ENCODE measurements around the gene BOD1. TPM values are rescaled to one million over a fixed set of nuclear protein-coding genes. Genes with fewer than 3 reads are reported as not detected.

The BOD1 gene
- total and polyA plus RNA-seq, 2 of the 8 experiments (the other 6 are each of a cell fraction or from before 2014, with no cell fraction given): 107 to 149 TPM

DNA sequence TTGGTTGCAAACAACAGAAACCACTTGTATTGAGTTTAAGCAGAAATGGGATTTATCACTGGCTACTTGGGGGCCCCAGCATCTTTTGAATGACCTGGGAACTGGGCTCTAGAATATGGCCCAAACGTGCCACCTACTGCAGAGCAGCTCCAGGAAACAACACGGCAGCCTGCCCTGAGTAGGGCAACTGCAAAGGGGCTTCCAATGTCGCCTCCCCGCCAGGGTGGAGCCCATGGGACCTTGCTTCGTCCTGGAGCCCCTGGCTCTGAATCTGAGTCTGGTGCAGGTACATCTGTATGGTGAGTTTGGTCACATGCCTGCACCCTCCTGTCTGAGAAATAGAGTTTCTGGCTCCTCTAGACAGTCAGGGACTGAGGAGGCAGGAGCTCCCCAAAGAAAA is 38.6 kb downstream of the BOD1 start:
- Histone ChIP-seq H3K4ac (replicated peaks; ENCODE audit: insufficient read length, low read depth, low read length) (no peak overlapping the region), H4K20me1 (replicated peaks in 1 of 2; ENCODE audit: control insufficient read depth in 1 of 2, insufficient read depth in 2 of 2, low read length in 2 of 2) (no peaks in the 10 kb centered on the region), H2BK12ac (ENCODE audit: low read depth, low read length) (no peak overlapping the region), H3K36me3 (ENCODE audit: control insufficient read depth in 2 of 4, insufficient read depth in 4 of 4, low read length in 3 of 4) (no peaks in the 10 kb centered on the region), H4K91ac (replicated peaks; ENCODE audit: insufficient read length, low read length) (no peak overlapping the region), H3K23me2 (ENCODE audit: low read depth, low read length) (no peaks in the 10 kb centered on the region), H3K23ac (ENCODE audit: insufficient read length) (no peak overlapping the region), H4K8ac (ENCODE audit: extremely low read depth, insufficient read depth, low read length) (no peak overlapping the region), H3K56ac (replicated peaks; ENCODE audit: insufficient read length, low read depth, low read length) (no peak overlapping the region), H3K27me3 (replicated peaks in 1 of 4; ENCODE audit: control insufficient read depth in 3 of 4, extremely low read depth in 1 of 4, insufficient read depth in 3 of 4, low read length in 3 of 4) (peaks cover 0 to 2% (median 0%) of the 10 kb centered on the region in 4 experiments; a peak in 2 of 7 replicates), H3K18ac (ENCODE audit: extremely low read depth, low read length) (no peak overlapping the region), H3K9me3 (ENCODE audit: insufficient read depth in 2 of 2, low read depth in 1 of 2, low read length in 1 of 2) (peaks cover 4 to 10% of the 10 kb centered on the region in 2 experiments; a peak in 3 of 4 replicates), H4K5ac (ENCODE audit: insufficient read length, low read depth, low read length) (no peak overlapping the region), H2AFZ (ENCODE audit: low read length) (no peak overlapping the region), H3K14ac (ENCODE audit: insufficient read length) (no peak overlapping the region), H2BK120ac (replicated peaks; ENCODE audit: low read depth, low read length) (no peak overlapping the region), H3K4me2 (ENCODE audit: insufficient read depth in 1 of 2, low read depth in 2 of 2, low read length in 2 of 2) (no peak overlapping the region), H2BK20ac (ENCODE audit: low read length) (no peak overlapping the region), H3K79me2 (ENCODE audit: control insufficient read depth in 1 of 2, insufficient read depth in 2 of 2, low read length in 2 of 2) (no peaks in the 10 kb centered on the region), H2BK5ac (ENCODE audit: low read depth, low read length) (no peak overlapping the region), H3K4me3 (ENCODE audit: extremely low read depth in 1 of 4, insufficient read depth in 2 of 4, low read depth in 3 of 4, low read length in 4 of 4) (no peak overlapping the region), H3K9ac (replicated peaks in 1 of 4; ENCODE audit: extremely low read depth in 1 of 4, low read depth in 3 of 4, low read length in 3 of 4) (no peak overlapping the region), H3K4me1 (replicated peaks in 1 of 4; ENCODE audit: control insufficient read depth in 3 of 4, insufficient read depth in 4 of 4, low read length in 3 of 4) (peaks cover 0 to 7% (median 3%) of the 10 kb centered on the region in 4 experiments; a peak in 5 of 7 replicates), H2BK15ac (ENCODE audit: low read length) (no peak overlapping the region), H3K27ac (ENCODE audit: low read depth, low read length) (no peak overlapping the region), H2AK5ac (ENCODE audit: low read depth, low read length) (no peak overlapping the region), H3K79me1 (ENCODE audit: low read depth, low read length) (no peaks in the 10 kb centered on the region)
- FAIRE-seq (no peak), DNase-seq (ENCODE audit: low read depth in 1 of 2, low spot score in 2 of 2) (no peak)
- POLR2A ChIA-PET (ENCODE audit: partially characterized antibody): interaction anchor here (1.6 kb wide), 1 partner anchor 250 kb away, joined by 5 read pairs; the partner anchor contains the start of gene STC2
- 82% methylated on average over 5 of the region's 5 CpGs; no CpG with 5 or more reads in 1 of the 2 experiments for WGBS, 2 experiments (ENCODE audit: extremely low coverage in 1 of 2, insufficient coverage in 1 of 2, insufficient read length in 1 of 2, insufficient replicate concordance in 2 of 2, low coverage in 1 of 2, low lambda C conversion rate in 2 of 2, missing lambda C conversion rate in 1 of 2)
- no peak for TF ChIP-seq PHF8 (conservative IDR thresholded peaks at IDR 0.05; ENCODE audit: low read depth, low read length)
- TF ChIP-seq TEAD4 (IDR thresholded peaks at IDR 0.05; ENCODE audit: low read depth, low read length): no peak
- TF ChIP-seq JUN (IDR thresholded peaks at IDR 0.05; ENCODE audit: low read depth, low read length): no peak
- no peak for TF ChIP-seq NRF1 (IDR thresholded peaks at IDR 0.05; ENCODE audit: low read depth, low read length)
- TF ChIP-seq POLR2AphosphoS5 (IDR thresholded peaks at IDR 0.05; ENCODE audit: low read depth, low read length): no peak
- TF ChIP-seq, protein P1, sequence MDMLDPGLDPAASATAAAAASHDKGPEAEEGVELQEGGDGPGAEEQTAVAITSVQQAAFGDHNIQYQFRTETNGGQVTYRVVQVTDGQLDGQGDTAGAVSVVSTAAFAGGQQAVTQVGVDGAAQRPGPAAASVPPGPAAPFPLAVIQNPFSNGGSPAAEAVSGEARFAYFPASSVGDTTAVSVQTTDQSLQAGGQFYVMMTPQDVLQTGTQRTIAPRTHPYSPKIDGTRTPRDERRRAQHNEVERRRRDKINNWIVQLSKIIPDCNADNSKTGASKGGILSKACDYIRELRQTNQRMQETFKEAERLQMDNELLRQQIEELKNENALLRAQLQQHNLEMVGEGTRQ (IDR thresholded peaks at IDR 0.05; ENCODE audit: low read length): no peak
- TF ChIP-seq EP300 (IDR thresholded peaks at IDR 0.05; ENCODE audit: borderline replicate concordance in 1 of 2, low read depth in 2 of 2, low read length in 2 of 2): no peak
- TF ChIP-seq SIN3A (conservative IDR thresholded peaks at IDR 0.05 in 1 of 2, IDR thresholded peaks at IDR 0.05 in 1 of 2; ENCODE audit: low read depth in 1 of 2, low read length in 2 of 2): no peak
- TF ChIP-seq BCL11A (IDR thresholded peaks at IDR 0.05; ENCODE audit: low read depth in 2 of 2, low read length in 2 of 2): no peak
- CTCF ChIA-PET (ENCODE audit: partially characterized antibody): interaction anchor here (0.6 to 2.7 kb wide), 4 partner anchors 8 to 284 kb away, joined by 3 to 9 read pairs (median 8); no protein-coding TSS in a partner anchor

All from H1 (cell line).